SK-MEL-5 (cell line): Measurements from ENCODE around the gene TFEB. TPM values are rescaled to one million over a fixed set of nuclear protein-coding genes. Genes with fewer than 3 reads are reported as not detected.

Experiments used
- DNase-seq: peaks from one replicate; pipeline ENCODE4 v3.0.0-alpha.2; 2016; ENCODE audit warnings: low read depth, low spot score
- in situ Hi-C: cut with HindIII; loops from 2 replicates; pipeline ENCODE4 v1.10.0; 2016; ENCODE audit warnings: low sequenced_read_pairs, high pct_unique_total_duplicates, low pct_unique_long_range_greater_than_20kb
- small RNA-seq, 2 experiments: library from RNA; depleted of rRNA; stranded (forward); fragments of <200 nt; gene quantifications; one replicate each; pipeline ENCODE3, GENCODE V24; 2014
- total RNA-seq: library from RNA; depleted of rRNA; stranded (reverse); fragments of >200 nt; shearing (Covaris generic); gene quantifications from 2 replicates; pipeline ENCODE4 v1.2.3, GENCODE V29; 2014; rRNA removed

The TFEB gene
- total RNA-seq, 1 experiment from 2014 or later, result 1.9 TPM

DNA sequence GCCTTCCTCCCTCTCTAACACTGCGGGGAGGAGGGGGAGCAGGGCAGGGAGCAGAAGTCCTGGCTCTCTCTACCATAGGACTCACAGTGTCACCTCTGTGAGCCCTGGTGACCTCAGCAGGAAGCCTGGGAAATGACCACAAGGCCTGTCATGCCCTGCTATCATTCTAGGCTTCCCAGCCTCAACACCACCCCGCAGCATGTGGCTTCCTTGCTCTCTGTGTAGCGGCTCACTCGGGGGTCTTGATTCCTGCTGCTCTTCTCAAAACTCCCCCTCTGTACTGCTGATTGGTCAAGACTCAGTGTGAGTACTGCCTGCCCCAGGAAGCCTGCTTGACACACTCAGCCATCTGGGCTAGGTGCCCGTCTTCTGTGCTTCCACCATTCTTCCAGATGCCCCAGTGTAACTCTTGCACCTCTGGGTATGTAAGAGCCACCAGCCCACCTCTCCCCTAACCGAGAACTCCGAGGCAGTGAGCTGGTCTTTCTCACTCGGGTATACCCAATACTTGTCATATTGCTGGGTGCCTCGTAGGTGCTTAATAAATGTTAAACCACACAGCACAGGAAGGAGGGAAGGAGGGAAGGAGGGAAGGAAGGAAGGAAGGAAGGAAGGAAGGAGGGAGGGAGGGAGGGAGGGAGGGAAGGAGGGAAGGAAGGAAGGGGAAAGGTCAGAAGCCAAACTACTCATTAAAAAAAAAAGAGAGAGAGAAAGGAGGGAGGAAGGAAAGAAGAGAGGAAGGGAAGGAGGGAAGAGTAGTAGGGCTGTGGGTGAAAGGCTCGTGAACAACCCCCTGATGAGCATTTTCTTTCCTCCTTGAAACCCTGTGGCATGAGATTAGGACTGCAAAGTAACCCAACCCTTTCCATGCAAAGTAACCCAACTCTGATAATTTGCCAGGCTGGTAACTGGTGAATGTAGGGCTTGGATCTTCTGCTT lies 92.2 kb downstream of the TFEB start:
- in situ Hi-C loops, result no loop called here
- no peak for DNase-seq

DNA sequence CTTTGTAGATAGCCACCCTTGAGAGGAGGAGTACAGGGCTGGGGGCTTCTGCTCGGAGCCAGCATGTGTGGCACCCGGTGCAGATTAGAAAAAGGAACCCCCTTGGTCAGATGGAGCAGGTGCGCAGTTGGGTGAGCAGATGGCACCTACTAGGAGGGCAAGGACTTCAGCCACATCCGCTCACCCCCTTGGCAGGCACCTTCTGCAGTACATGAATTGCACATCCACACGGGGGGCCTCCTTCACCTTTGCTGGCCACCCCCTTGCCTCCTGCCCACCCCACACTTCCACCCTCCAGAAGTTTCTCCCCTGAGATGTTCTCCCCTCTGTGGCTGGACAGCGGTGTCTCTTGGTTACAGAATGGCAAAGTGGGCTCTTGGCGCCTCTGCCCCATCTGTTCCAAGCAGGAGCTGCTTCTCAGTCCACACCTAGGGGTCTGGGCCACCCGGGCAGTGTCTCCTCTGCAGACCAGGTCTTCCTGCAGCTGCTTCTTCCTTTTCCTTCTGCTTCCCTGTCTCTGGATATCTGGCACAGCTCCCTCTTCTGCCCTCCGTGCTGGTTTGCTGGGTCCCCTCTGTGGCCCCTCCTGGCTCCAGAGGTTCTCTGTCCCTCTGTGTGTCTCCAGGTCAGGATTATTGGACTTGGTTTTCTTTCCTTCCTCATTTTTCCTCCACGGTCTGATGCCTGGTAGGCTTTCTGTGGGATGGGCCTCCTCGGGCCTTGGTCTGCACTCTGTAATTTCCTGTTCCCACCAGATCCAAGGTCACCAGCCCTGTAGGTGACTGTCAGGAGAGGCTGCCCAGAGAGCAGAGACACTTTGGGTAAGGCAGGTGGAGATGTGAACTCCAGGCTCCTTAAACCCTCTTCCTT lies 93.1 kb downstream of the TFEB start:
- DNase-seq, result no peak
- in situ Hi-C loops, result no loop called here

DNA sequence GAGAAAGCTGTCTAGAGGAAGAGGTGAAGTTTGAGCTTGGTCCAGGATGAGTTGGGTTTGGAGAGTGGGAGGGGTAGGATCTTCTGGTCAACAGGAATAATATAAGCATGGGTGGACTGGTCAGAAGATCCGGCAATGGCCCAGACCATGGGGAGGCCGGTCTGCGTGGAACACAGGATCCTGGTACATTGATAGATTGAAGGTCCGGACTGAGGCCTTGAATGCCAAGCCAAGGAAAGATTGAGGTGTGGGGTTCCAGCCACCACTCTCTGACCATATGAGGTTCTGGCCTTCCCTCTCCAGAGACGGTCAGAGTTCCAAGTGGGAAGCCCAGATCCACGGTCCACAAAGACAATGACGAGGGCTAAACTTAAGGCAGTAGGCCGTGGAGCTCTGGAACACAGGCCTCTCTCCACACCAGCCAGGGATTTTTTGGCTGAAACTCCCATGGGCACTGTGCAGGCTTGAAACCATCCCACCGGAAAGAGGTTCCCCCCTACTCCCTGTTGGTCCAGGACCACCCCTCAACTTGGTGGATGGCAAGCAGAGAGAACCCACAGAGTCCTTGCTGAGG lies 94.0 kb downstream of the TFEB start:
- no peak for DNase-seq
- in situ Hi-C loops, result no loop called here

DNA sequence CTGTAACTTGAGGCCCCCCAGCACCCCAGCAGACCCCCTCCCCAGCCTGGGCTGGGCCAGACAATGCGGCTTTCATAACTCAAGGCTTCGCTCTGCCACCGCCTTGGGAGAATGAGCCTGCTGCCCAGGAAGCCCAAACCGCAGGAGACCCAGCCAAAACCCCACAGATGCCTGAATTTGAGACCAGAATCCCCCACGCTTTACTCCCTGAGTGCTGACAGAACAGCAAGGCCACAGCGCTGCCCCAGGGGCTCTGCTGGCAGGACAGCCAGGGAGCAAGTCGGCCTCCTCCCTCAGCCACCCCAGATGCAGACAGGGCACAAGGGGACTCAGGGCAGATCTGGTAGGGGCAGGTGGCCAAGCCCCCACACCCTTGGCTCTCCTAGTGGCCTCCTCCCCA lies 95.0 kb downstream of the TFEB start:
- DNase-seq, result no peak

DNA sequence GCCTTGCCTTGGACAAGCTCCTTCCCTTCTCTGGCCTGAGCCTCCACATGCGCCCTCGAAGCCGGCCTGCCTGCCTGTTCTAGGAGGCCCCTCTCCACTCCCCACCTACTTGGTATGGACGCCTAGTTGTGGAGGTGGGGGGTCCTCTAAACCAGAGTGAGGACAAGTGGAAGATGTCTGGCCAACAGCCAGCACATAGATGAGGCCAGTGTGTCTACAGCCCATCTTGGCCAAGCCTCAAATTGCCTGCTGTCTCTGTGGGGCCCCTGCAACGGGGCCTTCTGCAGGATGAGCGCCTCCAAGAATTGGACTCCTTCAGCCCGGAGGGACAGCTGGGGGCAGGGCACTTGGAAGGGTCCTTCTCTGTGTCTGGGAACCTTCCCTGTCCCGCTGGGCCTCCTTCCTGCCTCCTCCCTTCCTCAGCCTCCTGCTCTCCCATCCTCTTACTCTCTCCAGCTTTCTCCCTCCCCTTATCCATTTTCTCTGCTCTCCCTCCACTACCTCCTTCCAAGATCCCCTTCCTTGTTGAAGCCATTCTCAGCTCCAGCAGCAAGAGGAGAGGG lies 95.5 kb downstream of the TFEB start:
- DNase-seq, result no peak
- in situ Hi-C loops, result no loop called here

More for the DNA sequence above, 95.0 kb downstream of the TFEB start:
- in situ Hi-C loops, result no loop called here

DNA sequence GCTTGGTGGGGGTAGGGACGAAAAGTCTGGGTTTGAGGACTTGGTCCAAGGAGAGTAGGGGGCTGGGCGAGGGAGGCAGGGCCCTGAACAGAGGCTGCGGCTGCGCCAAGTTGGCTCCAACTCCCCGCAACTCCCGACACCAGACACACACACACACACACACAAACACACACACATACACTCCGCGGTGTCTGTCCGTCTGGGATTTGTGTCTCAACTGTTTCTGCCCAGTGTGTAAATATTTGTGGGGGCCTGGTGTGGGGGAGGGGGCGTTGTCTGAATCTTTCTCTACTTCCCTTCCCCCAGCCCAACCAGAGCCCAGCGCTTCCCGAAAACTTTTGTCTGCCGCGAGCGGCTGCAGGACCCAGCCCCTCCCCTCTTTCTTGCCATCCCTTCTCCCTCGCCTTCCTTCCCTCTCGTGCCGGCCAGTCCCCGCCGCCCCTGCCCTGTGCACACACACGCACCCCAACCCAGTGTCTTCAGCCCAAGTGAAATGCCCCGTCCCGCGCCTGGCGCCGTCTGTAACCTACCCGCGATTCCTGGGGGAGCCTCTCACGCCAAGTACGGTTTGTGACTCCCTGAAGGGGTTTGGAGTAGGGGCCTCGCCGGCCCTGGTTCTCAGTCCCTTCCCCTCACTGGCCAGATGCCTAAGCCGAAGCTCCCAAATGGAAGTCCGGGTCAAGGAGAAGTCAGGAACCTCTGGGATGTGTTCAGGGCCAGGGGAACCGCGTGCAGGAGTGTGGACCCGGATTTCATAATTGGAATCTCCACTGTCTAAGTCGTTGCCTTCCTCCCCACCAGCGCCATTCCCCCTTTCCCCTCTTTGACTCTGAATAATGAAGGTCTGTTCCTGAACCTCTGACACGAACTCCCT lies 96.2 kb downstream of the TFEB start:
- no peak for DNase-seq
- in situ Hi-C loops, result no loop called here

DNA sequence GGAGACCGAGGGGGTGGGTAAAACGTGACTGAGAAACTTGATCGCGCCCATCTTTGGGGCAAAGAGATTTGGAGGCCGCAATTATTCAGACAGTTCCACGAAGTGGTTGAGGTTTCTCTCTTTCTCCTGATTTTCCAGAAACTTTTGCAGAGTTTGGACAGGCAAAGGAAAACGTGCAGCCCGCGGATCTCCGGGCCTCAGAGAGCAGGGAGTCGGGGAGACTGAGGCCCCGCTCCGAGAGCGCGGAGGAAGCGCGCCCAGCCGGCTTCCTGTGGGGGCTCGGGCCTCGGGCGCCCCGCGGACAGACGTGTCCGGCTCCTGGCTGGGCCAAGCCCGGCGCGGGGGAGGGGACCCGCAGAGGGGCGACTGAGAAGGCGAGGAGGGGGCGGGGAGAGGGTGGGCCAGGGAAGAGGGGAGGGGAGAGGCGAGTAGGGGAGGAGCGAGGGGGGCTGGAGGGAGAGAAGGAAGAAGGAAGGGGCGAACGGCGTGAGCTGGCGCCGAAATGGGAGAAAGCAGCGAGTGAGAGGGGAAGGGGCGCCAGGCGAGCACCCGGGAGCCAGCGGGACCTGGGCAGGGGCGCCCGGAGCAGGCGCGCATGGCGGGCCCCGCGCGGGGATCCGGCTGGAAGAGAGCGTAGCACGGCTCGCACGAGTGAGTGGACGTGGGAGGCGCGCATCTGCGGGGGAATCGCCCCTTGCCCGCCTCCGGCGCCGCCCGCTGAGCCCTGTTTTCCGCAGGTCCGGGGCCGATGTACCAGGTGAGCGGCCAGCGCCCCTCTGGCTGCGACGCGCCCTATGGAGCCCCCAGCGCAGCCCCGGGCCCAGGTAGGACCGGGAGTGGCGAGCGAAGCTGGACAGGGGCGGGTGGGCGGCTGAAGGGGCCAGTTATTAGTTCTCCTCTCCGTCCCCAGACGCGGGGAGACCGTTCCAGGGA lies 97.1 kb downstream of the TFEB start, which contains the start of gene MDFI:
MDFI (plus strand) TSS at position 467 of the 933 bp plus-strand sequence; CDS start at position 749, 282 bp downstream.
- no peak for DNase-seq
- in situ Hi-C loops, result no loop called here

DNA sequence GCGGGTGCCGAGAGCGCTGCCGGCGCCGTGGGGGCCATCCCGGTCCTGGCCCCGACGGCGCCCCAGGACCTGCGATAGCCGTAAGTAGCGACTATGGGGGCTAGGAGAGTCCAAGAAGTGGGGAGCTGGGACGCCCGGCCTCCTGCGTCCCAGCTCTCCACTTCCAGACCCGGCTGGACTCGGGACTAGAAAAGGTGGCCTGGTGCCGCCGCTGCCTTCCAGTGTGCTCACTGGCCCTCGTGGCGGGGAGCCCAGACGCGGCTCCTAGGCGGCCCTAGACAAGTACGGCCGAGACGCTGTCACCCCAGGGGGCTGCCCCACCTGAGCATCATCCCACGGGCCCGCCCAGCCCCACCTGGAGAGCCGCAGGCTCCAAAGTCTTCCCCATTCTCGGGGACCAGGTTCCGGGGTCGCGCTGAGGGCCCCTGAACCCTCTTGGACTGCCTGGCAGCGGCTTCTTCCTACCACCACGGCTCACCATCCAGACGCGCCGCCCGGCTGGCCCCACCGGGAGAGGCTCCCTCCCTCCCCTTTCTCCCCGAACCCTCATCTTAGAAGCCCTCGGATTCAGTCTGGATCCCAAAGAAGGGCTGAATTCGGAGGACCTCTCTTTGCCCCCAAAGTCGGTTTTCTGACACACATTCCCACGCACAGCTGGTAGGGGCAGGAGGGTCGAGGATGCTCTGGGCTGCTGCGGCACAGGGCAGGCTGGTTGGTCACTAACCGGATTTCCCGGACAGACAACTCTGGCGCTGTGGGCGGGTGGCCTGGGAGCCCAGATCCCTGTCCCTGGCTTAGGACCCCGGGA lies 98.0 kb downstream of the TFEB start:
- in situ Hi-C loops, result no loop called here
- DNase-seq, result no peak

DNA sequence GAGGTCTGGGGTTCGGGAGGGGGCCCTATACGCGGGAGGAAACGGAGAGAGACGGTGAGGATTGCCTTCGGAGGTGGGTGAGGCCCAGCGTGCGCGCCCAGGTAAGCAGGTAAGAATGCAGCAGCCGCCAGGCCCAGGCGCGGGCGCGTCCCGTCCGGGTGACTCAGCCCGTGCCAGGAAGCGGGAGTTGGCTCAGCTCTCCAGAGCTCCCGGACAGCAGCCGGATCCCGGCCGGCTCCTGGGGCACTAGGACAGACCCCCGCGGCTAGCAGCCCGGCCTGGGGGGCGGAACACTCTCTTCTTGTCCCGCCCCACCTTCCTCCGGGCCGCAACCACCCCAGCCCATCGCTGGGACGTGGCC lies 98.6 kb downstream of the TFEB start:
- in situ Hi-C loops, result no loop called here
- DNase-seq, result no peak

DNA sequence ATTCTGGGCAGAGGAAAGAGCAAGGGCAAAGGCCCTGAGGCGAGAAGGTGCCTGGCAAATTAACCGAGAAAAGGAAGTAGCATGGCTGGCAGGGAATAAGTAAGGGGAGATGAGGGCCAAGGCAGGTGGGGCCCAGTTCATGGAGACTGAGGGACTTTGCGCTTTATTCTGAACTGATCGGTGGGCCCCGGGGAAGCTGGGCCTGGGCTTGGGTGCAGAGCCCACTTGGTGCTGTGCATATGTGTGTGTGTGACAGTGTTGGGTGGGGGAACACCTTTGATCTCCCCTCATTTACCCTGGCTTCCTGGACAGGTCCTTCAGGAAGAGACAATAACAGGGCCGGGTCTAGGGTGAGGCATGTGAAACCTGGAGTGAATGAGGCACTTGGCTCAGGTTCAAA lies 100.0 kb downstream of the TFEB start:
- no peak for DNase-seq
- in situ Hi-C loops, result no loop called here

DNA sequence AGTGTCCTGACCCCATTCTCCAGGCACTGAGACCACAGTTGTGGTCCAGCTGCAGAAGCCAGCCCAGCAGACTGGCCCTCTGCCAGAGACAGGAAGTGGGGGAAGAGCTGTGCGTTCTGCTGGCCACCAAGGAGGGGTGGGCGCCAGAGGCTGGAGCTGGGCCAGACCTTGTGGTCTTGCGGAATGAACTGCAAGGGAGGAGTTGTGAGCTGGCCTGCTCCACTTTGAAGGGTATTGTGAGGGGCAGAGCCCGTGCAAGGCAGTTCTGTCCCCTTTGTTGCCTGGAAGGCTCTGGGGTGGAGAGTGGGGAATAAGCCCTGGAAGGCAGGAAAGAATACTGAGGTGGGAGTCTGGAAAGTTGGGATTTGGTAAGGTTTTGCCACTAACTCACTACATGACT lies 100.8 kb downstream of the TFEB start:
- in situ Hi-C loops, result no loop called here
- no peak for DNase-seq

Small RNA genes within 50 kb of the gene (small RNA-seq; reads per million reads assigned to genes)
- 0 reads per million in 2 experiments for gene AL365205.3

Other genes with a start within 250 kb of the TFEB start
- gene FOXP4, start 189.2 kb downstream of the TFEB start, total RNA-seq, result 1.2 and 1.5 TPM in 2 replicates
- gene MDFI, start 97.1 kb downstream of the TFEB start, total RNA-seq, result 0.21 TPM in 2 replicates
- not detected in 2 replicates for gene PGC, start 11.8 kb upstream of the TFEB start, total RNA-seq
- gene FRS3, start 44.3 kb upstream of the TFEB start, total RNA-seq, result 0.61 and 2.2 TPM in 2 replicates
- gene PRICKLE4, start 45.2 kb upstream of the TFEB start, total RNA-seq, result not detected in 2 replicates
- gene TOMM6, start 52.1 kb upstream of the TFEB start, total RNA-seq, result 164 and 236 TPM in 2 replicates
- gene USP49, start 159.8 kb upstream of the TFEB start, total RNA-seq, result 0.85 and 1.8 TPM in 2 replicates
- gene MED20, start 185.5 kb upstream of the TFEB start, total RNA-seq, result 19.5 and 21.1 TPM in 2 replicates
- 23.0 and 24.3 TPM in 2 replicates for gene BYSL, start 185.9 kb upstream of the TFEB start, total RNA-seq
- gene CCND3, start 206.2 kb upstream of the TFEB start, total RNA-seq, result 26.9 and 31.8 TPM in 2 replicates